Body of pancreas (tissue), 4 donors: ENCODE results near the gene EBF3. TPM values are rescaled to one million over a fixed set of nuclear protein-coding genes. Genes with fewer than 3 reads are reported as not detected.

Experiments
- ATAC-seq: fragments of 150-250 bp; one replicate; pipeline ENCODE4 v1.9.1; 2016
- DNase-seq, 4 donors: peaks; one replicate each; pipeline ENCODE4 v3.0.0-alpha.2; 2019
- H3K27ac ChIP-seq, 4 donors: fragments of 200-600 bp; sonication (generic); 1 replicate in 3 of 4; 2 replicates in 1 of 4; pipeline versions ENCODE4 v1.5.1 to v1.6.1; 2016 to 2019; ENCODE audit warnings: mild to moderate bottlenecking in 1 of 4, mixed read lengths in 1 of 4, moderate library complexity in 1 of 4
- H3K27me3 ChIP-seq, 2 donors: fragments of 200-600 bp; sonication (generic); one replicate each; pipeline ENCODE4 v1.6.0; 2016; ENCODE audit warnings: mild to moderate bottlenecking in 1 of 2
- H3K36me3 ChIP-seq, 2 donors: fragments of 200-600 bp; sonication (generic); replicated peaks in 1 of 2; 2 replicates each; pipeline ENCODE4 v1.5.1; 2016; ENCODE audit warnings: low read depth in 2 of 2; ENCODE audit not compliant: insufficient read depth in 1 of 2
- H3K4me1 ChIP-seq: fragments of 200-600 bp; sonication (generic); one replicate; pipeline ENCODE4 v1.6.0; 2016
- H3K4me3 ChIP-seq, 2 donors: fragments of 200-600 bp; sonication (generic); 1 replicate in 1 of 2; 2 replicates in 1 of 2; pipeline ENCODE4 v1.5.1; 2016 to 2019
- H3K9me3 ChIP-seq, 3 donors: fragments of 200-600 bp; sonication (generic); 1 replicate in 2 of 3; 2 replicates in 1 of 3; pipeline ENCODE4 v1.5.1; 2016
- POLR2A ChIP-seq, 3 donors: fragments of 450-650 bp; IDR thresholded peaks; one replicate each; pipeline ENCODE4 v1.6.1; 2016; ENCODE audit warnings: antibody characterized with exemption in 3 of 3, mild to moderate bottlenecking in 2 of 3
- WGBS, 2 donors: methylation state at CpG; one replicate each; pipeline ENCODE4 v1.1.5; 2017; 5-methylcytosine and 5-hydroxymethylcytosine counted together
- intact Hi-C: fragments of 100-400 bp; cut with DNase I; formaldehyde crosslinking; loops from one replicate; pipeline ENCODE4 v1.15.1; 2023
- total RNA-seq, 2 donors: library from RNA; depleted of rRNA; stranded (reverse); fragments of >200 nt; gene quantifications; one replicate each; pipeline ENCODE4 v1.1.0, GENCODE V29; 2016
- TF ChIP-seq, protein P1 (sequence below), 7 experiments: fragments of 450-650 bp in 4 of 7; fragments of 200-600 bp in 3 of 7; sonication (generic) in 3 of 7; IDR thresholded peaks; one replicate each; pipeline ENCODE4 v1.5.1; 2016 to 2019; ENCODE audit warnings: antibody characterized with exemption in 7 of 7

EBF3 gene
- 1 to 10 TPM; 2.3 to 4.6 TPM for total RNA-seq

DNA sequence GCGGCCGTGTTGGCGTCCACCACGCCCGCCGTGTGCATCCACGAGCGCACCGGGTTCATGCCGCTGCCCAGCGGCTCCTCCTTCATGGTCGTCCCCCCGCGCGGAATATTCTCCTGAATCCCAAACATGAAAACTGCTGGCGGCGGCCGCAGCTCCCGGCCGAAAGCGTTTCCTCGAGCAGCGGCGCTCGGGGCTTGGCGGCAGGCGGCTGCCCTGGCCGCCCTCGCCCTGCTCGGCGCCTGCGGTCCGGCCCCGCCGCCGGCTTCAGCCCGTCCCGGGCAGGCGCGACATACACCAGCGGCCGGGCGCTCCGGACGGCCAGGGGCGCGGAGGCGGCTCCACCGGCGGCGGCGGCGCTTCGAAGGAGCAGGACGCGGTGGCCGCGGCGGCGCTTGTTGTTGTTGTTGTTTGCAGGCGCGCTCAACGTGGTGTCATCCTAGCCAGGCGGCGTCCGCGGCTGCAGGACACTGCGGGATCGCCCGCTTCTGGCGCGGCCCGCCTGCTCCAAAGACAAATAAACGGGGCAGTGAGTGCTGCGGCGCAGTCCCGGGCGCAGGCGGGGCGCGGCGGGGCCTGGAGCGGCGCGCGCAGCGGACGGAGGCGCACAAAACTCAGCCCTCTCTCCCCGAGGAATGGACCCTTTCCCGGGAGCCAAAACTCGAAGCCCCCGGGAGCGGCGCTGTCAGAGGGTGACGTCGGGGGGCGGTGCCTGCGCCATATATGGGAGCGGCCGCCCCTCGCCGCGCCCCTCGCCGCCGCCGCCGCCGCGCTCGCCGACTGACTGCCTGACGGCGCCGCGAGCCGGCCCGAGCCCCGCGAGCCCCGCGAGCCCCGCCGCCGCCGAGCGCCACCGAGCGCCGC, at the start of gene EBF3:
Gene EBF3 (minus strand): TSS at position 634 of the 861 bp plus-strand sequence. CDS start 506 bp downstream, at position 128.
- DNase-seq (peak; percentile 45 to 64 (median 52)), ATAC-seq (peak; percentile 76)
- H3K4me1 ChIP-seq: peaks cover 49% of the 10 kb centered on the region
- H3K9me3 ChIP-seq: no peaks in the 10 kb centered on the region
- intact Hi-C loops: no loop called here
- no peak within 1 kb of the TSS for H3K4me3 ChIP-seq
- H3K27me3 ChIP-seq: peaks cover 0 to 76% of the 10 kb centered on the region in 2 donors
- H3K36me3 ChIP-seq: no peaks in the 10 kb centered on the region
- TF ChIP-seq POLR2A (IDR thresholded peaks at IDR 0.05): no peak
- TF ChIP-seq, protein P1, sequence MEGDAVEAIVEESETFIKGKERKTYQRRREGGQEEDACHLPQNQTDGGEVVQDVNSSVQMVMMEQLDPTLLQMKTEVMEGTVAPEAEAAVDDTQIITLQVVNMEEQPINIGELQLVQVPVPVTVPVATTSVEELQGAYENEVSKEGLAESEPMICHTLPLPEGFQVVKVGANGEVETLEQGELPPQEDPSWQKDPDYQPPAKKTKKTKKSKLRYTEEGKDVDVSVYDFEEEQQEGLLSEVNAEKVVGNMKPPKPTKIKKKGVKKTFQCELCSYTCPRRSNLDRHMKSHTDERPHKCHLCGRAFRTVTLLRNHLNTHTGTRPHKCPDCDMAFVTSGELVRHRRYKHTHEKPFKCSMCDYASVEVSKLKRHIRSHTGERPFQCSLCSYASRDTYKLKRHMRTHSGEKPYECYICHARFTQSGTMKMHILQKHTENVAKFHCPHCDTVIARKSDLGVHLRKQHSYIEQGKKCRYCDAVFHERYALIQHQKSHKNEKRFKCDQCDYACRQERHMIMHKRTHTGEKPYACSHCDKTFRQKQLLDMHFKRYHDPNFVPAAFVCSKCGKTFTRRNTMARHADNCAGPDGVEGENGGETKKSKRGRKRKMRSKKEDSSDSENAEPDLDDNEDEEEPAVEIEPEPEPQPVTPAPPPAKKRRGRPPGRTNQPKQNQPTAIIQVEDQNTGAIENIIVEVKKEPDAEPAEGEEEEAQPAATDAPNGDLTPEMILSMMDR (IDR thresholded peaks at IDR 0.05): no peak
- 0 to 2% methylated on average over 9 to 110 of the region's 131 CpGs for WGBS, 2 donors
- peak within 1 kb of the TSS in 2 of 4 donors; percentile 24 to 65 for H3K27ac ChIP-seq

- H3K36me3 ChIP-seq: no peaks in the 10 kb centered on the region
- no peak for TF ChIP-seq POLR2A (IDR thresholded peaks at IDR 0.05)
- TF ChIP-seq, protein P1 (IDR thresholded peaks at IDR 0.05): no peak
- no peaks in the 10 kb centered on the region for H3K4me1 ChIP-seq
- ATAC-seq (no peak), DNase-seq (no peak)
- intact Hi-C loops: no loop called here
- H3K4me3 ChIP-seq: no peak overlapping the region
- H3K27ac ChIP-seq: no peak overlapping the region
- H3K9me3 ChIP-seq: no peaks in the 10 kb centered on the region
- no peaks in the 10 kb centered on the region for H3K27me3 ChIP-seq
- WGBS, 2 donors: 77 to 82% methylated on average over 24 to 33 of the region's 33 CpGs
Observed at GRCh38 chr10:130013335-130014262, 49.5 kb upstream of the EBF3 start.

GRCh38 chr10:130012129-130012528, 48.1 kb upstream of the EBF3 start:
- Histone ChIP-seq H3K36me3 (no peaks in the 10 kb centered on the region), H3K27me3 (no peaks in the 10 kb centered on the region), H3K4me3 (no peak overlapping the region), H3K9me3 (no peaks in the 10 kb centered on the region), H3K27ac (no peak overlapping the region), H3K4me1 (no peaks in the 10 kb centered on the region)
- no peak for TF ChIP-seq POLR2A (IDR thresholded peaks at IDR 0.05)
- TF ChIP-seq, protein P1 (IDR thresholded peaks at IDR 0.05): no peak
- no peak for ATAC-seq
- no peak for DNase-seq
- WGBS, 2 donors: 58 to 65% methylated on average over 12 of the region's 12 CpGs
- intact Hi-C loops: no loop called here

DNA sequence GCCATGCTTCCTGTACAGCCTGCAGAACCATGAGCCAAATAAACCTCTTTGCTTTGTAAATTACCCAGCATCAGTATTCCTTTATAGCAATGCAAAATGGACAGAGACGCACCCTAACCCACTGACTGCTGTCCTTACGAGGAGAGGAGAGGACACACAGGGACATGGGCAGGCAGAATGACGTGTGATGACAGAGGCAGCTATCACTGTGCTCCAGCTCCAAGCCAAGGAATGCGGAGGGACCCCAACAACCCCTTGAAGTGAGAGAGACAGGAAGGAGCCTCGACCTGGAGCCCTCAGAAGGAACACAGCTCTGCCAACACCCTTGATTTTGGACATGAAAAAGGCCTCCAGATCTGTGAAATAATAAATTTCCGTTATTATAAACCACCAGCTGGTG, 46.6 kb upstream of the EBF3 start:
- TF ChIP-seq, protein P1 (IDR thresholded peaks at IDR 0.05): no peak
- TF ChIP-seq POLR2A (IDR thresholded peaks at IDR 0.05): no peak
- H3K9me3 ChIP-seq: no peaks in the 10 kb centered on the region
- intact Hi-C loops: no loop called here
- WGBS, 2 donors: 67 to 74% methylated on average over 6 of the region's 6 CpGs
- no peaks in the 10 kb centered on the region for H3K36me3 ChIP-seq
- ATAC-seq (no peak), DNase-seq (no peak)
- no peaks in the 10 kb centered on the region for H3K4me1 ChIP-seq
- H3K27ac ChIP-seq: no peak overlapping the region
- H3K27me3 ChIP-seq: no peaks in the 10 kb centered on the region
- no peak overlapping the region for H3K4me3 ChIP-seq
